ENCODE measurements around the gene C19orf53. TPM values are rescaled to one million over a fixed set of nuclear protein-coding genes. Genes with fewer than 3 reads are reported as not detected.

The C19orf53 gene
- total RNA-seq, 1 donor from 2014 or later = 95.6 TPM

GRCh38 chr19:13729859-13730258, 44.4 kb upstream of the C19orf53 start:
- peak overlapping the region; percentile 37 for H3K27ac Mint-ChIP-seq
- no peak overlapping the region for H2AFZ ChIP-seq (replicated peaks)

DNA sequence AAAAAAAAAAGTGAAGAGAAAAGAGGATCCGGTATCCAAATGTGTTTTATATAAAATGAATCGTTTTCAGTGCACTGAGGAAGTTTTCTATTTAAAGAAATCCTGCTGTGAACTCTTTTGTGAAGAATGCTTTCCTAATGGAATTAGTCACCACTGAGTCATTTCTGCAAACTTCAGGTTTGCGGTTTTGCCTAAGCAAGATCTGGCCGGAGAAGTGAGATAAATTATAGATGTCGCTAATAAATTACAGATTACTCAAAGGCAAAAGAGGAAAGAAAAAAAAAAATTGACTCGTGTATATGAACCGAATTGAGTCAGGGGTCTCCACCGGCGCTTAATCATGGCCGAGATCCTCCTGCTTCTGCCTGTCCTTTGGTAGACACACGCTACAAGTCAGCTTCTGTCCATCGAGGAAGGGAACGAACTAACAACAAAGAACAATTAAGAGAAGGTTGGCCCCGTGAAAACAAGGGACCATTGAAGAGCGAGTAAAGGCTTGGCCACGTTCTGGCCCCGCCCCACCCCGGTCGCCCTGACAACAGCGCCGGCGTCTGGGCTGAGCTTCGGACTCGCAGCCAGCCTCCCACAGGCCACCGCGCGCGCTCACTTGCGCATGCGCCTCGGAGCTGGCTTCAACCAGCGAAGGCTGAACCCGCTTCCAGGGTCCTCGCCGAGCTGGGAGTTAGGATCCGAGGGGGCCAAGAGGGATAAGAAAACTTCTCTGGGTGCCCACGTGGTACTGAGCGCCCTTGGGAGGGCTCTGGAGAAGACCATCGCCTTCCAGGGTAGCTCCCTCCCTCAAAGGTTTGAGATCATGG, 42.9 kb upstream of the C19orf53 start:
- Histone ChIP-seq H3K27ac (peak overlapping the region; percentile 59), H3K4me2 (peak overlapping the region; percentile 94), H3K4me3 (peak overlapping the region; percentile 58), H3K9me3 (ENCODE audit: low read depth) (no peaks in the 10 kb centered on the region), H4K20me1 (ENCODE audit: low read depth) (no peaks in the 10 kb centered on the region), H3K4me1 (peaks cover 14% of the 10 kb centered on the region), H3K27me3 (no peaks in the 10 kb centered on the region), H3K9ac (peak overlapping the region; percentile 88), H3F3A (ENCODE audit: low read depth) (peaks cover 5% of the 10 kb centered on the region), H2AFZ (replicated peaks) (peak overlapping the region; percentile 88), H3K79me2 (ENCODE audit: low read depth) (peaks cover 6% of the 10 kb centered on the region), H3K36me3 (no peaks in the 10 kb centered on the region)
- peak overlapping the region; percentile 82 for H3K4me3 Mint-ChIP-seq
- TF ChIP-seq EZH2 (IDR thresholded peaks at IDR 0.05) (no peak), EZH2phosphoT487 (IDR thresholded peaks at IDR 0.05) (no peak)
- TF ChIP-seq, protein P1, sequence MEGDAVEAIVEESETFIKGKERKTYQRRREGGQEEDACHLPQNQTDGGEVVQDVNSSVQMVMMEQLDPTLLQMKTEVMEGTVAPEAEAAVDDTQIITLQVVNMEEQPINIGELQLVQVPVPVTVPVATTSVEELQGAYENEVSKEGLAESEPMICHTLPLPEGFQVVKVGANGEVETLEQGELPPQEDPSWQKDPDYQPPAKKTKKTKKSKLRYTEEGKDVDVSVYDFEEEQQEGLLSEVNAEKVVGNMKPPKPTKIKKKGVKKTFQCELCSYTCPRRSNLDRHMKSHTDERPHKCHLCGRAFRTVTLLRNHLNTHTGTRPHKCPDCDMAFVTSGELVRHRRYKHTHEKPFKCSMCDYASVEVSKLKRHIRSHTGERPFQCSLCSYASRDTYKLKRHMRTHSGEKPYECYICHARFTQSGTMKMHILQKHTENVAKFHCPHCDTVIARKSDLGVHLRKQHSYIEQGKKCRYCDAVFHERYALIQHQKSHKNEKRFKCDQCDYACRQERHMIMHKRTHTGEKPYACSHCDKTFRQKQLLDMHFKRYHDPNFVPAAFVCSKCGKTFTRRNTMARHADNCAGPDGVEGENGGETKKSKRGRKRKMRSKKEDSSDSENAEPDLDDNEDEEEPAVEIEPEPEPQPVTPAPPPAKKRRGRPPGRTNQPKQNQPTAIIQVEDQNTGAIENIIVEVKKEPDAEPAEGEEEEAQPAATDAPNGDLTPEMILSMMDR (IDR thresholded peaks at IDR 0.05) = no peak
- no peaks in the 10 kb centered on the region for H3K36me3 Mint-ChIP-seq
- H3K4me1 Mint-ChIP-seq = peaks cover 18% of the 10 kb centered on the region
- H3K27me3 Mint-ChIP-seq (ENCODE audit: insufficient read depth, low read depth) = peaks cover 4% of the 10 kb centered on the region
- peak overlapping the region; percentile 94 for H3K27ac Mint-ChIP-seq
- no peaks in the 10 kb centered on the region for H3K9me3 Mint-ChIP-seq
- peak; percentile 98 for DNase-seq (ENCODE audit: low spot score)

More at GRCh38 chr19:13729859-13730258, 44.4 kb upstream of the C19orf53 start:
- no peaks in the 10 kb centered on the region for H3K9me3 Mint-ChIP-seq
- H4K20me1 ChIP-seq (ENCODE audit: low read depth) = no peaks in the 10 kb centered on the region
- peaks cover 14% of the 10 kb centered on the region for H3K4me1 ChIP-seq
- no peak overlapping the region for H3K27ac ChIP-seq
- H3K36me3 ChIP-seq = no peaks in the 10 kb centered on the region
- peaks cover 4% of the 10 kb centered on the region for H3K27me3 Mint-ChIP-seq (ENCODE audit: insufficient read depth, low read depth)
- no peak for TF ChIP-seq EZH2phosphoT487 (IDR thresholded peaks at IDR 0.05)
- TF ChIP-seq EZH2 (IDR thresholded peaks at IDR 0.05) = no peak
- TF ChIP-seq, protein P1 (IDR thresholded peaks at IDR 0.05) = no peak
- H3F3A ChIP-seq (ENCODE audit: low read depth) = peaks cover 5% of the 10 kb centered on the region
- DNase-seq (ENCODE audit: low spot score) = no peak
- no peak overlapping the region for H3K4me2 ChIP-seq
- no peaks in the 10 kb centered on the region for H3K27me3 ChIP-seq
- H3K4me3 Mint-ChIP-seq = no peak overlapping the region
- peaks cover 18% of the 10 kb centered on the region for H3K4me1 Mint-ChIP-seq
- H3K9ac ChIP-seq = no peak overlapping the region
- H3K79me2 ChIP-seq (ENCODE audit: low read depth) = peaks cover 6% of the 10 kb centered on the region
- no peaks in the 10 kb centered on the region for H3K9me3 ChIP-seq (ENCODE audit: low read depth)
- no peaks in the 10 kb centered on the region for H3K36me3 Mint-ChIP-seq
- no peak overlapping the region for H3K4me3 ChIP-seq

DNA sequence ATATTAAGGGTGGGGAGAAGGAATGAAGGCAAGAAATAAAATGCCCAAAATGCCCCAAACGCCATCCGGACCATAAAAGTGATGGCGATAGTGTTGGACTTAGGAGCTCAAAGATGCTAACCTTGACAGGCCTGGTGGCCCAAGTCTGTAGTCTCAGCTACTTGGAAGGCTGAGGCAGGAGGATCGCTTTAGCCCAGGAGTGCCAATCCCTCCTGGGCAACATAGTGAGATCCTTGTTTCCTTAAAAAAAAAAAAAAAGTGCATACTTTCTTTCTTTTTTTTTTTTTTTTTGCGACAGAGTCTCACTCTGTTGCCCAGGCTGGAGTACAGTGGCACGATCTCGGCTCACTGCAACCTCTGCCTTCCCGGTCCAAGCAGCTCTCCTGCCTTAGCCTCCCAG, 41.9 kb upstream of the C19orf53 start:
- Mint-ChIP-seq H3K4me3 (peak overlapping the region; percentile 82), H3K9me3 (no peaks in the 10 kb centered on the region), H3K27me3 (ENCODE audit: insufficient read depth, low read depth) (no peaks in the 10 kb centered on the region), H3K36me3 (no peaks in the 10 kb centered on the region), H3K27ac (peak overlapping the region; percentile 95), H3K4me1 (peaks cover 18% of the 10 kb centered on the region)
- Histone ChIP-seq H3K27ac (no peak overlapping the region), H3K4me2 (peak overlapping the region; percentile 94), H3F3A (ENCODE audit: low read depth) (peaks cover 5% of the 10 kb centered on the region), H3K79me2 (ENCODE audit: low read depth) (peaks cover 6% of the 10 kb centered on the region), H3K9ac (peak overlapping the region; percentile 88), H3K9me3 (ENCODE audit: low read depth) (no peaks in the 10 kb centered on the region), H3K4me3 (peak overlapping the region; percentile 58), H3K27me3 (no peaks in the 10 kb centered on the region), H3K36me3 (no peaks in the 10 kb centered on the region), H4K20me1 (ENCODE audit: low read depth) (no peaks in the 10 kb centered on the region), H3K4me1 (peaks cover 14% of the 10 kb centered on the region), H2AFZ (replicated peaks) (no peak overlapping the region)
- no peak for DNase-seq (ENCODE audit: low spot score)
- no peak for TF ChIP-seq EZH2 (IDR thresholded peaks at IDR 0.05)
- TF ChIP-seq, protein P1 (IDR thresholded peaks at IDR 0.05) = no peak
- no peak for TF ChIP-seq EZH2phosphoT487 (IDR thresholded peaks at IDR 0.05)
